NT2/D1 (cell line): ENCODE data around the gene RALGDS.

Experiments used
- SUZ12 ChIP-seq: IDR thresholded peaks from 2 replicates; pipeline ENCODE4 v1.6.1; 2011; ENCODE audit not compliant: insufficient read length, insufficient read depth; ENCODE audit errors: extremely low read depth
- YY1 ChIP-seq: IDR thresholded peaks from 2 replicates; pipeline ENCODE4 v1.6.1; 2011; ENCODE audit not compliant: insufficient read length, insufficient read depth
- ZNF274 ChIP-seq: IDR thresholded peaks from 2 replicates; pipeline ENCODE4 v1.6.1; 2011; ENCODE audit warnings: mild to moderate bottlenecking, low read depth, low read length

DNA sequence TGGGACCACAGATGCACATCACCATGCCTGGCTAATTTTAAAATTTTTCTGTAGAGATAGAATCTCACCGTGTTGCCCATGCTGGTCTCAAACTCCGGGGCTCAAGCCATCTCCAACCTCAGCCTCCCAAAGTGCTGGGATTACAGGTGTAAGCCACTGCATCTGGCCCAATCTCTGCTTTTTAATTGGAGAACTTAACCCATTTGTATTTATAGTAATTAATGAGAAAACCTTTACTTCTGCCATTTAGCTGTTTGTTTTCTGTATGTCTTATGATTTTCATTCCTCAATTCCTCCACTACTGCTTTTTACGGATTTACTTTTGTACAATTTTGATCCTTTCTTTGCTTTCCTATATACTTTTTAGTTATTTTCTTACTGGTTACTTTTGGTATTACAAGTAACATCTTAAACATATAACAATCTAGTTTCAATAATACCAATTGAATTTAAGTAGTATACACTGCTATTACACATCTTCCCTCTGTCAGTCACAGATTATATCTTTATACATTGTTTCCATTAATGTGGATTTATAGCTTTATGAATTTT is 26.1 kb downstream of the RALGDS start:
- no peak for TF ChIP-seq YY1
- no peak for TF ChIP-seq SUZ12
- no peak for TF ChIP-seq ZNF274
